Naive thymus-derived CD8-positive, alpha-beta T cell (primary cell): ENCODE measurements around the gene MAPT. TPM values are rescaled to one million over a fixed set of nuclear protein-coding genes. Genes with fewer than 3 reads are reported as not detected.

ENCODE experiments used
- ATAC-seq, 2 donors: fragments of 150-1000 bp; cut with Tn5 transposase in 1 of 2; sonication (Bioruptor Pico), chemical (Tn5 transposase) in 1 of 2; 1 replicate in 1 of 2; 2 replicates in 1 of 2; pipeline ENCODE4 v1.10.0; 2021; ENCODE audit warnings: mild to moderate bottlenecking in 2 of 2, moderate library complexity in 2 of 2
- POLR2A ChIA-PET: fragments of 350-600 bp; sonication (Branson Sonifier 250); formaldehyde crosslinking; loops from one replicate; lab custom pipeline; 2021; ENCODE audit warnings: antibody characterized with exemption; lab: Charles Lee
- DNase-seq, 10 donors: peaks; one replicate each; pipeline versions ENCODE4 v3.0.0 to v3.0.0-alpha.2; 2020 to 2022
- H3K27ac Mint-ChIP-seq, 10 donors: one replicate each; pipeline ENCODE4 v1.8.0; 2020 to 2022; ENCODE audit warnings: mild to moderate bottlenecking in 10 of 10, mixed read lengths in 10 of 10, moderate library complexity in 4 of 10, inconsistent platforms in 1 of 10
- H3K27me3 Mint-ChIP-seq, 5 donors: one replicate each; pipeline ENCODE4 v1.8.0; 2021 to 2022; ENCODE audit warnings: mixed read lengths in 5 of 5
- H3K36me3 Mint-ChIP-seq, 3 donors: one replicate each; pipeline ENCODE4 v1.8.0; 2020 to 2022; ENCODE audit warnings: mixed read lengths in 3 of 3, mild to moderate bottlenecking in 2 of 3, inconsistent platforms in 1 of 3
- H3K4me1 Mint-ChIP-seq, 4 donors: one replicate each; pipeline ENCODE4 v1.8.0; 2021 to 2022; ENCODE audit warnings: mixed read lengths in 4 of 4
- H3K4me3 Mint-ChIP-seq, 10 donors: one replicate each; pipeline ENCODE4 v1.8.0; 2020 to 2022; ENCODE audit warnings: mild to moderate bottlenecking in 10 of 10, mixed read lengths in 10 of 10, moderate library complexity in 6 of 10, inconsistent platforms in 1 of 10
- H3K9me3 Mint-ChIP-seq, 9 donors: one replicate each; pipeline ENCODE4 v1.8.0; 2020 to 2022; ENCODE audit warnings: mixed read lengths in 9 of 9, mild to moderate bottlenecking in 3 of 9, inconsistent platforms in 1 of 9, moderate library complexity in 1 of 9
- polyA plus RNA-seq, 3 donors: library from polyadenylated mRNA; unstranded; fragments of 300-500 nt; fragmentation: Illumina TruSeq; gene quantifications; one replicate each; pipeline ENCODE4 v1.2.3, GENCODE V29; 2021
- total RNA-seq, 8 experiments: library from RNA in 2 of 8; stranded (reverse) in 2 of 8; gene quantifications; one replicate each; pipeline ENCODE4 v1.2.3 and lab custom pipeline; 2021 to 2026

The MAPT gene
- total and polyA plus RNA-seq, 5 experiments from 2014 or later = 0.14 to 0.86 (median 0.33) TPM

DNA sequence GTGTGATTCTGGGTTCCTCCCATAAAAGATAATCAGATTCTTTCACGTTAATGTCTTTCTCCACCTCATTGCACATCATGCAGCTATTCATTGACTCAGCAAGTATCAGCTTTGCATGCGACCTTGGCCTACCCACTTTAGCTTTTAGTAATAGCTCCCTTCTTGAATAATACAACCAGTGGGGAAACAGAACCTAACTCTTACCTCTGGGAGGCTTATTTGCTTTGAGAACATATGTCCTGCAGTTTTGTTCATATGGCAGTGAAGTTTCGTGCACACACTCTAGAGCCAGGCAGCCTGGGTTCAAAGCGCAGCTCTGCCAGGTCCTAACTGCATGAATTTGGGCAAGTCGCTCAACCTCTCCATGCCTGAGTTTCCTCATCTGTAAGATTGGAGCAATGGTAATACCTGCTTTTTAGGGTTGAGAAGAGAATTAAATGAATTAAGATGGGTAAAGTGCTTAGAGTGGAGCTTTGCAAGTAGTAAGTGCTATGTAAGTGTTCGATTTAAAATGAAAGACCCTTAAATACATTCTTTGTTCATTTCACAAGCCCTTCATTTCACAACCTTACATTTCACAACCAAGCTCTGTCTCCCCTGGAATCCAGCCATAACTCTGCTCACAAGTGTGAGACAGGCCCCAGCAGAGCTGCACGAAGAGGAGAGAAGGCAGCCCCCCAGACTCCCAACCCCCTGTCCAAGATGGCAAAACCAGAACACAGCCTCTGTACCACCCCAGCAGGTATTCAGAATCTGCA lies 29.3 kb downstream of the MAPT start:
- H3K4me3 Mint-ChIP-seq = no peak overlapping the region
- no peak overlapping the region for H3K27ac Mint-ChIP-seq
- DNase-seq (no peak), ATAC-seq (no peak)
- no peaks in the 10 kb centered on the region for H3K4me1 Mint-ChIP-seq
- H3K9me3 Mint-ChIP-seq = peaks cover 0 to 18% (median 6%) of the 10 kb centered on the region in 9 donors
- peaks cover 0 to 6% (median 6%) of the 10 kb centered on the region in 3 donors for H3K36me3 Mint-ChIP-seq
- H3K27me3 Mint-ChIP-seq = peaks cover 10 to 32% (median 12%) of the 10 kb centered on the region in 5 donors
- POLR2A ChIA-PET = no interaction called here

DNA sequence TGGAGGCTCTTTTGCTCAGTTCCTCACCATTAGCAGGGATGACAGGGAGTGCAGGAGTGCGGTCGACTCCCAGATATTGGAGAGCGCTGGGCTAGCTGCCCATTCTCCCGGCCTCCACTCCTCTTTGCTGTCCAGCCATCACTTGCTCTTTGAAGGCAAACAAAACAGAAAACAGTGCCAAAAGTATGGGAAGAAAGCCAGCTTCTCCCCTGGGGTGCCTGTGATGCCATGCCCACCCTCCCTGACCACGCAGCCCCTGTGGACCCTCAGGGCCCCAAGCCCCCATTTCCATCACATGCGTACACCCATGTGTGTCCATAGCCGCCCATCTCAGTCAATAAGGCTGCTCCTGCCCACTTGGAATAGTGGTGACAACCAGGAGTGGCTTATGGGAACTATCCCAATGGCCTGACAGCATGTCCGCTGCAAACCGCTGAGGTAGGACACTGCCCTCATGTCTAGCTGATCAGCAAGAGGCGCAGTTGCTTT lies 30.0 kb downstream of the MAPT start:
- peaks cover 0 to 25% (median 6%) of the 10 kb centered on the region in 9 donors for H3K9me3 Mint-ChIP-seq
- H3K4me3 Mint-ChIP-seq = no peak overlapping the region
- H3K27ac Mint-ChIP-seq = no peak overlapping the region
- H3K27me3 Mint-ChIP-seq = peaks cover 8 to 32% (median 12%) of the 10 kb centered on the region in 5 donors
- ATAC-seq (no peak), DNase-seq (no peak)
- peaks cover 0 to 7% (median 6%) of the 10 kb centered on the region in 3 donors for H3K36me3 Mint-ChIP-seq
- POLR2A ChIA-PET = no interaction called here
- H3K4me1 Mint-ChIP-seq = no peaks in the 10 kb centered on the region

DNA sequence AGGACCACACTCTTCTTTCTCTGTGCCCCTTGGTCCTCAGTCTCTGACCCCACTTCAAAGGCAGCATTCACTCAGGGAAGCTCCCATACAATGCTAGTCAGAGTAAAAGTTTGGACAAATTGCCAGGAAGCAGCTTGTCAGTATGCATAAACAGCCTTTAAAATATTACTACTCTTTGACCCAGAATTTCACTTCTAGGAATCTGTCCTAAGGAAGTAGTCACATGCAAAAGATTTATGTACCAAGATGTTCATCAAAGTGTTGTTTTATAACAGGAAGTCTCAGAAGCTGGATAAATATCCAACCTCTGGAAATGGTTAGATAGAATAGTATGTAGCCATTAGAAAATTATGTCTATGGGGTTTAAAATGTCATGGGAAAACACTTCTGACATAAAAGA lies 31.0 kb downstream of the MAPT start:
- Mint-ChIP-seq H3K27me3 (peaks cover 6 to 32% (median 17%) of the 10 kb centered on the region in 5 donors), H3K27ac (no peak overlapping the region), H3K4me3 (no peak overlapping the region), H3K36me3 (peaks cover 0 to 11% (median 9%) of the 10 kb centered on the region in 3 donors), H3K4me1 (no peaks in the 10 kb centered on the region), H3K9me3 (peaks cover 0 to 29% (median 6%) of the 10 kb centered on the region in 9 donors)
- DNase-seq = no peak
- ATAC-seq = no peak
- POLR2A ChIA-PET = interaction anchor here (0.6 kb wide), 1 partner anchor 1679 kb away, joined by 5 read pairs; no protein-coding TSS in a partner anchor

DNA sequence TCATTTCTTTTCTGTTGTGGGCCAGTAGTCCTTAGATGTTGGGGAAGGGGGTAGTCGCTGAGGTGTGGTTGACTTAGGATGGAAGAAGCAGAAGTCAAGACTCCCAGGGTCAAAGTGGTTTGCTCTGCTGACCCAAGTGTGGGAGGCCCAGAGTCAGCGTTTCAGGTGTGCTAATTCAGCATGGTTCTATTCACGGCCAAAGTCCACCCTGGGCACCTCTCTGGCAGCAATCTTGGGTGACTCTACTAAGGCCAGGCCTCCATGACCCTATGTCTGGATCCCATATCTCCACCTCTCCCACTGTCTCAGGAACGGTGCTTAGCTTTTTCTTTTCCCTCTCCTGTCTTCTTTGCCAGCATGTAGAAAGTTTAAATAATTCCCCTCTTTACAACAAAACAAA lies 32.9 kb downstream of the MAPT start:
- POLR2A ChIA-PET = no interaction called here
- H3K36me3 Mint-ChIP-seq = peaks cover 0 to 11% (median 9%) of the 10 kb centered on the region in 3 donors
- DNase-seq (no peak), ATAC-seq (no peak)
- peaks cover 5 to 32% (median 17%) of the 10 kb centered on the region in 5 donors for H3K27me3 Mint-ChIP-seq
- H3K4me3 Mint-ChIP-seq = no peak overlapping the region
- peak overlapping the region in 1 of 10 donors; percentile 11 for H3K27ac Mint-ChIP-seq
- no peaks in the 10 kb centered on the region for H3K4me1 Mint-ChIP-seq
- H3K9me3 Mint-ChIP-seq = peaks cover 0 to 29% (median 6%) of the 10 kb centered on the region in 9 donors

DNA sequence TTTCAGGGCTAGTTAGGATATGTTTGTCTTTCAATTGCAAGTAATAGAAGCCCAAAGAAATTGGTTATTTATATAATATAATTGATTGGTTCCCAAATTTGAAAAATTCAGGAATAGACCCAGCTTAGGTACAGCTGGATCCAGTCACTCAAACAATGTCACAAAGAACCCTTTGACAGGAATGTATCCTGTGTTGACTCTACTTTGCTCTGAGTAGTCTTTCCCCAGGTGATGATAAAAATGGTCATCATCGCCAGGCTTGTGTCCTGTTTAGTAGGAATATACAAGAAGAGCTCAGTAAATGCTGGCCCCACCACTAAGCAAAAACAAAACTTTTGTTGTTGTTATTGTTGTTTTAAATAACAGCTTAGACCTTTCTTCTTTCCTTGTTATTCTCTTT lies 35.0 kb downstream of the MAPT start:
- peaks cover 0 to 29% (median 6%) of the 10 kb centered on the region in 9 donors for H3K9me3 Mint-ChIP-seq
- peaks cover 5 to 25% (median 14%) of the 10 kb centered on the region in 5 donors for H3K27me3 Mint-ChIP-seq
- H3K4me1 Mint-ChIP-seq = no peaks in the 10 kb centered on the region
- no peak overlapping the region for H3K27ac Mint-ChIP-seq
- POLR2A ChIA-PET = no interaction called here
- no peak overlapping the region for H3K4me3 Mint-ChIP-seq
- ATAC-seq (no peak), DNase-seq (no peak)
- peaks cover 0 to 11% (median 9%) of the 10 kb centered on the region in 3 donors for H3K36me3 Mint-ChIP-seq

DNA sequence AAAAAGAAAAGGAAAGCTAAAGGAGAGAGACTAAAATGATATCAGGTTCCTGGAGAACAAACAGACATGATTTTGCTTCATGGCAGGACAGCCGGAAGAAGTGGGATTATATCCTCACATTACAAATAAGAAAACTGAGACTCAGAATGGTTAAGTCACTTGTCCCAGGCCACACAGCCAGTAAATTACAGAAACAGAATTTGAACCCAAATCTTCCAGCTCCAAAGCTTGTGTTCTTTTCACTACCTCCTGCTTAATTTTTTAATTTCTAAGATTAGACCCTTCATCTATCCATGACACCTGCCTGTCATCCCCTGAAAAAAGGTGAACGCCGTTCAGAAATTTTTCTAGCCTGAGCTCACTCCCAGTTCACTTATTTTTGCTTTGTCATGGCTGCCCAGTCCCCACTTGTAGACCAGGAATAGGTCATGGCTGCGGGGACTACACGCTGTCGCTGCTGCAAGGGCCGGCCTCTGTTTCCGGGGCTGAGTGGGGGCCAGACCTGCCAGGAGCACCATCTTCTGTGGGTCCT lies 36.1 kb downstream of the MAPT start:
- POLR2A ChIA-PET = no interaction called here

DNA sequence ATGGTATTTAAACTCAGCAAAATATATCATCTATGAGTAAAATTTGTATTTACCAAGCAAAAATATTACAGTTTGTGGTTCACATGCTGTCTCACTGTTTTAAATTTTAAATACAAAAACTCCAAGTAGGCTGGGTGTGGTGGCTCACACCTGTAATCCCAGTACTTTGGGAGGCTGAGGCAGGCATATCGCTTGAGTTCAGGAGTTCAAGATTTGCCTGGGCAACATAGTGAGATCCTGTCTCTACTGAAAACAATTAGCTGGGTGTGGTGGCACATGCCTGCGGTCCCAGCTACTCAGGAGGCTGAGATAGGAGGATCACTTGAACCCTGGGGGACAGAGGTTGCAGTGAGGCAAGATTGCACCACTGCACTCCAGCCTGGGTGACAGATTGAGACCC lies 37.3 kb downstream of the MAPT start:
- ATAC-seq (no peak), DNase-seq (no peak)
- H3K27ac Mint-ChIP-seq = no peak overlapping the region
- peaks cover 8 to 31% (median 24%) of the 10 kb centered on the region in 5 donors for H3K27me3 Mint-ChIP-seq
- H3K4me1 Mint-ChIP-seq = no peaks in the 10 kb centered on the region
- H3K36me3 Mint-ChIP-seq = peaks cover 0 to 11% (median 7%) of the 10 kb centered on the region in 3 donors
- no peak overlapping the region for H3K4me3 Mint-ChIP-seq
- POLR2A ChIA-PET = no interaction called here
- peaks cover 0 to 29% (median 6%) of the 10 kb centered on the region in 9 donors for H3K9me3 Mint-ChIP-seq

More for the DNA sequence above, 36.1 kb downstream of the MAPT start:
- no peaks in the 10 kb centered on the region for H3K4me1 Mint-ChIP-seq
- no peak for ATAC-seq
- H3K36me3 Mint-ChIP-seq = peaks cover 0 to 11% (median 9%) of the 10 kb centered on the region in 3 donors
- DNase-seq = no peak
- H3K9me3 Mint-ChIP-seq = peaks cover 0 to 29% (median 6%) of the 10 kb centered on the region in 9 donors
- H3K4me3 Mint-ChIP-seq = no peak overlapping the region
- no peak overlapping the region for H3K27ac Mint-ChIP-seq
- peaks cover 6 to 21% (median 17%) of the 10 kb centered on the region in 5 donors for H3K27me3 Mint-ChIP-seq

DNA sequence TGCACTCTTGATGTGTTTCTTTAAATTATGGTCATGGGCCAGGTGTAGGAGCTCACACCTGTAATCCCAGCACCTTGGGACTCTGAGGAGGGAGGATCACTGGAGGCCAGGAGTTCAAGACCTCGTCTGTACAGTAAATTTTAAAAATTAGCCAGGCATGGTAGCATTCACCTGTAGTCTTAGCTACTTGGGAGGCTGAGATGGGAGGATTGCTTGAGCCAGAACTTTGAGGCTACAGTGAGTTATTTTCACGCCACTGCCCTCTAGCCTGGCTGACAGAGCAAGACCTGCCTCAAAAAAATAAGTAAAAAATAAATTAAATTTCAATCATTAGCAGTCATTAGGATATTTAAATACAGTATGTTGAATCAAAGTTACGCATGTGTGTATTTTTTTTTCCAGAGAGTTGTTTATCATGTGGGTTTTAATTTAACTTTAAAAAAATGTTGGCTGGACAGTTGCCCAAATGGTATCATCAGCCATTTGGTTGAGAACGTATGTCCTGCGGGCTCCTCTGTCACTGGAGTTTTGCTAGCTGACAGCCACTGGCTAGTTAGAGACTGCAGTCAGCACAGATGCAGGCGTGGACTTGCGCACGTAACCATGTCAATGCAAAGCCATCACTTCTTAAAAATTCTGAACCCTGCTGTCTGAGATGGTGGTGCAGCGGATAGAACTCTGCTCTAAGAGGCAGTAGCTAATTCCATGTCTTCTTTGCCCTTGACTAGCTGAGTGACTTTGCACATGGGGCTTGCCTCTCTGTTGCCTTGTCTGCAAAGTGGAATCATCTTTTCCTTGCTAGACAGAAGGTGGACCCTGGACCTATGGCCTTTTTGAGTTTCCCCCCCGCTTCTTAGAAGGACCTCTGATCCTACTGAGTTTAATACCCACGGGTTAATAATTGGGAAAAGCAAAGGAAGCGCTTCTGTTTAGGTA lies 40.0 kb downstream of the MAPT start:
- Mint-ChIP-seq H3K27me3 (peaks cover 6 to 43% (median 22%) of the 10 kb centered on the region in 5 donors), H3K9me3 (peaks cover 0 to 5% (median 0%) of the 10 kb centered on the region in 9 donors), H3K4me1 (no peaks in the 10 kb centered on the region), H3K36me3 (peaks cover 0 to 5% (median 3%) of the 10 kb centered on the region in 3 donors), H3K4me3 (no peak overlapping the region), H3K27ac (no peak overlapping the region)
- POLR2A ChIA-PET = no interaction called here
- ATAC-seq = no peak
- DNase-seq = no peak

DNA sequence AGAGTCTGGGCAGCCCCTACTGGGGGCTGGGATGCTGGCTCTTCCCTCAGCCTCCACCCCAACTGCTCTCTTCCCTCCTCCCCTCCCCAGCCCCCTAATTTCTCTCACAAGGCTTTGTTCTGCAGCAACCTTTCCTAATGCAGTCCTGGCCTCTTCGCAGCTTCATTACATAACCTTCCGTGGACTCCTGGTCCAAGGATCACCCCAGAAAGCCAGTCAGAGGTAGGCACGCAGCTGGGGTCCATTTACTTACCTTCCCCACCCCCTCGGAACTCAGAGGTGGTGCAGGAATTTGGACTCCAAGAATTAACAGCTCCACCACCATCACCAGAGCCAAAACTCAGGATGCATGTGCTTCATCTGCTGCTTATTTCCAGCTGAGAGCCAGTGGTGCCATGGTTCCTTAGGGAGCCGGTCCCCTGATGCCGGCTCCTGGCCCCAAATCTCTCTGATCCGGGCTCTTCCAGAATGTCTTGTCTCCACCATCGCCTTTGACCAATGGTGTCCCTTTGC lies 40.9 kb downstream of the MAPT start:
- no peak for DNase-seq
- POLR2A ChIA-PET = no interaction called here

DNA sequence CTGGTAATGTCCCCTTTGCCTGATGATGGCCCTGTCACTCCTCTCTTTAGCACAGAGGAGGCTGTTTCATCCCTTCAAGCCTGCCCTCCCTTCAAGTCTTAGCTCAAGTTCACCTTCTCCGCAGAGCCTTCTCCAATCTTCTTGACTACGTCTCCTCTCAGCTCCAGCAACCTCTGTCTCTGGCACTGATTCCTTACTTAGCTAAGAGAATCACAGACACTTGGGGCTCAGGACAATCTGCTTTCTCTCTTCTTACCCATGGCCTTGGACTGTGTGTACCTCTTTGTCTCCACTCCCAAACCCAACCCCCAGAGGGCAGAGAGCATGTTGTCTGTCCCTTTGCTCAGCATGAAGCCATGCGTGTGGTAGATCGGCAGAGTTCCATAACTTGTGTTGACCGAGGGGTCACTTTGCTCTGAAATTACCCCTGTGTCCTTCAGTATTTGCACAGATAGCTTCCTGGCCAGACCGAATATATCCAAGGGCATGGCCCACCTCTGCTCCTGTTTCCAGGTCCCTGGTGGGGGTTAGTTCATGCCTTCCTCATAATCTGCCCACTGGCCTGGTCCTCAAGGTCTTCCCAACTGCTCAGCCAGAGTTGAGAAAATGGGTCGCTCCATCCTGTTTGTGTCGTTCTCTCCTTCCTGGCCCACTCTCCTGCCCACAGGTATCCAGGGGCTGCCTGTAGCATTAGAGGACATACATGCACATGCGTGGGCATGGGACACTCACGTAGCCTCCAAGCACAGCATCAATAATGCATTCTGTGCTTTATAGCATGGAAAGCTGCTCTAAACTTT lies 41.6 kb downstream of the MAPT start:
- no peak overlapping the region for H3K4me3 Mint-ChIP-seq
- POLR2A ChIA-PET = no interaction called here
- ATAC-seq (no peak), DNase-seq (no peak)
- H3K27me3 Mint-ChIP-seq = peaks cover 11 to 48% (median 26%) of the 10 kb centered on the region in 5 donors
- no peak overlapping the region for H3K27ac Mint-ChIP-seq
- no peaks in the 10 kb centered on the region for H3K4me1 Mint-ChIP-seq
- H3K36me3 Mint-ChIP-seq = no peaks in the 10 kb centered on the region
- H3K9me3 Mint-ChIP-seq = no peaks in the 10 kb centered on the region

More for the DNA sequence above, 40.9 kb downstream of the MAPT start:
- ATAC-seq = no peak
- H3K27ac Mint-ChIP-seq = no peak overlapping the region
- no peaks in the 10 kb centered on the region for H3K4me1 Mint-ChIP-seq
- peaks cover 12 to 48% (median 27%) of the 10 kb centered on the region in 5 donors for H3K27me3 Mint-ChIP-seq
- no peaks in the 10 kb centered on the region for H3K9me3 Mint-ChIP-seq
- no peaks in the 10 kb centered on the region for H3K36me3 Mint-ChIP-seq
- no peak overlapping the region for H3K4me3 Mint-ChIP-seq

DNA sequence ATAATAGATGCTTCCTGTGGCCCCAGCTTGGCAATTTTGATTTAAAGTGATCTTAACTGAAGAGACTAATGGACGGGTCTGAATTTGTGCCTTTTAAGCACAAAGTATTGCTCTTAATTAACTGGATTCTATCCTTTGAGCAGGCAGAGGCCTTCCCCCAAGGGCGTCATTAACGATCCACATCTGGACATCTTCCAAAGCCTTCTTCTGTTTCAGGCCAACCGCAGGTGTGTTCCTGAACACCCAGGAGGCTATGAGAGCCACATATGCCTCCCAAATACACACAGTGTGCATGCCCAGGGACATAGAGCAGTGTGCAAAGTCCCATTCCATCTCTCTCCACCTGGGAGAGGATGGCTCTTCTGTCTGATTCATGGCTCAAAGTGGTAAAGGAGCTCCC lies 42.3 kb downstream of the MAPT start:
- H3K27ac Mint-ChIP-seq = no peak overlapping the region
- ATAC-seq (no peak), DNase-seq (no peak)
- H3K9me3 Mint-ChIP-seq = no peaks in the 10 kb centered on the region
- peaks cover 8 to 52% (median 26%) of the 10 kb centered on the region in 5 donors for H3K27me3 Mint-ChIP-seq
- H3K36me3 Mint-ChIP-seq = no peaks in the 10 kb centered on the region
- H3K4me3 Mint-ChIP-seq = no peak overlapping the region
- H3K4me1 Mint-ChIP-seq = peaks cover 0 to 4% (median under 1%) of the 10 kb centered on the region in 4 donors
- POLR2A ChIA-PET = no interaction called here
